HG03025 (cell line): ENCODE data around the gene NOX3.
A peak's percentile ranks its signal among the peaks of the same experiment; 100 is the strongest.
"Not testable (repeated sequence)": the region's sequence is repeated elsewhere in the genome, so short reads cannot be mapped to it uniquely, and the experiment has no call there.

Experiments used
- ATAC-seq: cut with Tn5 transposase; IDR thresholded peaks from one replicate; pipeline ENCODE4 v1.9.1; 2021; ENCODE audit warnings: mild to moderate bottlenecking, moderate library complexity; ENCODE audit not compliant: unreplicated experiment, low FRiP score

The NOX3 gene

GRCh38 chr6:155455766-155456165 lies at the start of gene NOX3:
Gene NOX3 (minus strand): TSS chr6:155455839. CDS start chr6:155455800, 39 bp downstream.
- ATAC-seq = no peak

DNA sequence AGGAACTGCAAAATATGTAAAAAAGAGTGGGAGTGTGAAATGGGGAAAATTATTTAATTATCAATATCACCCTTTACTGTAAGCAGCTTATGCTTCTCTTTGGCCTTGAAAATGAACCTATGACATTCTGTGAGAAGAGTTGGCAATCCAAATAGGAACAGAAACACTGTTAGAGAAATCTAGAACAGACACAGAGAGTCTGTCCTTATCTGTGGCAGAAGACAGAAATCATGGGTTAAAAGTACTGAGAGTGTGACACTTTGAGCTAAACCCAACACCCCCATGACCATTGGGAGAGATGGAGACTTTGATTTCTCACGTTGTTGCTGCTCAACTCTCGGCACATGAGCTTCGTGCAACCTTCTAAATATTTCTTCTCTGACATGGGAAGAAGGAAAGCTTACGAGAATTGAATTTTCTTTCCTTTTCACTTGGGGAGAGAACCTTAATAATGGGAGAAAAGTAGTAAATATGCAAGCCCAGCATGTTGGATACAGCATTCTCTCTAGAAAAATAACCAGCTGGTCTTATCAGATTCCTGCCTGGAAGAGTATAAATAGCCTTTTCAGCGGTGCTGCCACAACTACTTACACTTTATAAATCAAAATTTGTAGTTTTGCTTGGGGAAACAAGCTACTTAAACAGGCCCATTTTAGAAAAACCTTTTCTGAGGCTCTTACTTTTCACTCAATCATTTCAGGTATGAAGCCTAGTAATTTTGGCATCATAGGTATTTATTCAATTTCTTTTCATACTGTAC lies 49.4 kb upstream of the NOX3 start:
- ATAC-seq = peak; percentile 84

DNA sequence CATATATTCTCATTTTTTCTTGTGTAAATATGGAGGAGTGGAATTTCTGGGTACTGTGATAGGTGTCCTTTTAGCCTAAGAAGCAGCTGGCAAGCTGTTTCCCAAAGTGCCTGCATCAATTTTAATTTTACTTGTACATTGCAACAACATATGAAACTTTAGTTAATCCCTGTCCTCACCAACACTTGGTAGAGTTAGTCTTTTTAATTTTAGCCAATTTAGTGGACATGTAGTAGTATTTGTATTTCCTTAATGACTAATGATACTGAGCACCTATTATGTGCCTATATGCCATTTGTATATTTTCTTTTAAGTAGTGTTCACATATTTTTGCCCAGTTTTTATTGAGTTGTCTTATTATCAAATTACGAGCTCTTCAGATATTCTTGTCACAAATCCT lies 46.8 kb upstream of the NOX3 start:
- no peak for ATAC-seq

- no peak for ATAC-seq
Observed at GRCh38 chr6:155499574-155499973, 43.9 kb upstream of the NOX3 start.

DNA sequence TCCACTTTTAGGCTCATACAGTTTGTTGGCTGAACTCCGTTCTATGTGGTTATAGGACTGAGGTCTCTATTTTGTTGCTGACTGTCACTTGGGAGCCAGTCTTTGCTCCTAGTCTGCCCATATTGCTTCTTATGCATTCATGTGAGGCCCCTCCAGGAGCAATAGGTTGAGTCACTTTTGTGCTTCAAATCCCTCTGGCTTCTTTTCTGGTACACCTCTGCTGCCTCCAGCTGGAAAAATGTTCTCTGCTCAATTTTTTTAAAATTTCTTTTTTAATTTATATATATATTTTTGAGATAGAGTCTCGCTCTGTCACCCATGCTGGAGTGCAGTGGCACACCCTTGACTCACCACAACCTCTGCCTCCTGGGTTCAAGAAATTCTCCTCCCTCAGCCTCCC lies 42.7 kb upstream of the NOX3 start:
- ATAC-seq = no peak

DNA sequence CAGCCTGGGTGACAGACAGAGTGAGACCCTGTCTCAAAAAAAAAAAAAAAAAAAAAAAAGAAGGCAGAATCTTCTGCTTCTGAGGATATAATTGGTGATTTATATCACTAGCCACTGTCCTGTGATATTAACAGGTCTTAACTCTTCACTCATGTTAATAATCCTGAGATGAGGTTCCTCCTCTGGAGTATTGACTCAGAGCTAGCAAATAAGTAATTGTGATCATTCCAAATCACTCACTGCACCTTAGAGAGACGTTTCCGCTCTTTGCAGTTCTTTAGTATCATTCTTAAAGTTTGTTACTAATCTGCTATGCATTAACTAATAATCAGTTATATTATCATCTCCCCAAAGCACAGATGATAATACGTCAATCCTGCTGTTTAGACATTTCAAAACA lies 41.6 kb upstream of the NOX3 start:
- no peak for ATAC-seq

GRCh38 chr6:155495011-155495768 lies 39.6 kb upstream of the NOX3 start:
- ATAC-seq = no peak

DNA sequence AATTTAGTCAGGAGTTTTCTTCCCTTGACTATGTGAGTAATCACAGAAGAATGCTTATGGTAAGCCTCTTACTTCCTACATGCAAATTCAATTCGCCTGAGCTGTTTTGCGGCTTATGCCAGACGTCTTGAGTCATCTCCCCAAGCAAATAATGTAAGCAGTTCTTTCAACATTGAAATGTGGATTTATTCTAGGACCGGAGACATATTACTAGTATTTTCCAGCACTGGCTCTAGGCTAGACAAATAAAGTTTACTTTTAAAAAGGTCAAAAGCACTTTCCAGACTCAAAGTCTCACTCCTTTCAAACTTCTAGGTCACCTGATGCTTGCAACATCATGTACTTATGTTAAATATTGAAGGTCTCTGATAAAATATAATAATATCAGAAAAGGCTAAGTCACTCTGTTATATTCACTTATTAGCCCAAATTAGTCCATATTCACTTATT lies 38.1 kb upstream of the NOX3 start:
- ATAC-seq = peak; percentile 80

GRCh38 chr6:155493026-155493693 lies 37.5 kb upstream of the NOX3 start:
- ATAC-seq = peak; percentile 8

DNA sequence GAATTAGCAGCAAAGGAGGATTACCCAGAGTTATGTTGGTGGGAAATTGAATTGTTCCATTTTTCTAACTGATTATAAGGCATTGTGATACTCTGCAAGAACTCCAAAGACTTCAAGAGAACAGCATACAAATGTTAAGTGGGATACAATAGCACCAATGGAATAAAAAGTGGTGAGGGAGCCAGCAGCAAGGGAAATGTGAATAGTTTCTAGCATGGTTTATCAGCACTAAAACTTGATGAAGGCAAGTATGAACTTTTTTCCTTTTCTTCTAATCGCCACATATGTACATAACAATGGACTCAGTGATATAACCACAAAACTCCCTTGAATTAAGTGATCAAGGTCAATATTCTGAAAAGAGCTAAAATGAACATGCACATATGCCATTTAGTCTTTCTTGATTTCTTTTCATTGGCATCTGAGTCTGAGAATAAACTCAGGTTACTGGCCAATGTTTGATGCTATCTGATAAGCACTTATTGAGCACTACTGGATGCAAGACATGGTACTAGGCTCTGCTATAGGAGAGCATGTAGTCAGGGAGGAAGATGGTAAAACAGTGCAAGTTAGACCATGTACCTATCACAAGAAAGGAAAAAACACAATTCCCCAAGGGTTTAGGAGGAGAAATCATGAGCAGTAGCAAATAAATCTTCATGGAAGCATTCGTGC lies 36.6 kb upstream of the NOX3 start:
- ATAC-seq = no peak

GRCh38 chr6:155491421-155491820 lies 35.8 kb upstream of the NOX3 start:
- no peak for ATAC-seq

GRCh38 chr6:155488197-155488596 lies 32.6 kb upstream of the NOX3 start:
- not testable (repeated sequence) for ATAC-seq

DNA sequence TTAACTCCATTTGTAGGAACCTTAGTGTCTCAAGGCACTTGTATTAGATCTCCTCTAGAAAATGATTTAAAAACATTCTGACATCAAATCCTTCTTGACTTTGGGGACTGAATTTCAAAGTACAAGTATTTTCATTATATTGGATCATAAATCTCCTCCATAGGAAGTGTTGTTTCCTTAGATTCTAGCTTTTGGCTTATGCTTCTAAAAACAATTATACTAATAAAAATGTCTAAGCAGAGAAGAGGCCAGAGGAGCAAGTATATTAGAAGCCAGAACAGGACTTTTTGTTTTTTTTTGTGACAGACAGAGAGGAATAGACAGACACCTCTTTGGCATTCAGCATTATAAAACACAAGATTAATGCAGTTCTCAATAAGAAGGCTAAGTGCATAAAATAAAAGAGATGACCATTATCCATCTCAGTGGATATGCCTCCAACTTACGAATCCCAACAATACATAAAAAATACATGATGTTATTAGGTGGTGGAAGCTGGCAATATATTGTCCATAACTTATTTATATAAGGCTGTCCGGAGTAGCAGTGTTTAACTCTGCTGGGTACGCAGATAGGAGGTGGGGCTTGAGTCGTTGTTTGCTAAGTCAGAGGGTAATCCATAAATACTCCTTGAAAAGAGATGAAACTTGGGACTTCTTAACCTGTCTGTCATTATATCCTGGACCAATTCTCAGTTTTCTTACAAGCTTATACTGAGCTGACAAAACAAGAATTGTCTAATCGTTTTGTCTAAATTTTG lies 31.9 kb upstream of the NOX3 start:
- ATAC-seq = no peak

GRCh38 chr6:155486721-155487294 lies 31.2 kb upstream of the NOX3 start:
- ATAC-seq = no peak

DNA sequence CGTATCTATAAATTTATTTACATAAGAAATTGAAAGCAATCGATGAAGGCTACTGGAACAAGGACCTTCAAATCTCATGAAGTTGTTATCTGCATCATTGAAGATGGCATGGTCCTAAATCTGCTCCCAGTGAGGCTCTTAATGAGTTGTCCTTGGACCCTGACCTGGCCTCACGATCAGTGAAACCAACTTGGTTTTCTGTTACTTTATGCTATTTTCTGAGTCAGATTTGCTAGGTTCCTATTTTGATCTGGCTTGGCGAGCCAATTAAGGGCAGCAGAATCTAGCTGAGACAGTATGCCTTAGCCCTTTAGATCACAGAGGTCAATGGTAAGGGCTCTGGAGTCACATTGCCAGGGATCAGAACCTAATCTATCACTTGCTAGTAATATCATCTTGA lies 30.1 kb upstream of the NOX3 start:
- ATAC-seq = no peak

- ATAC-seq = no peak
Observed at GRCh38 chr6:155483858-155484257, 28.2 kb upstream of the NOX3 start.

GRCh38 chr6:155481215-155481614 lies 25.6 kb upstream of the NOX3 start:
- no peak for ATAC-seq

GRCh38 chr6:155473741-155474140 lies 18.1 kb upstream of the NOX3 start:
- no peak for ATAC-seq

DNA sequence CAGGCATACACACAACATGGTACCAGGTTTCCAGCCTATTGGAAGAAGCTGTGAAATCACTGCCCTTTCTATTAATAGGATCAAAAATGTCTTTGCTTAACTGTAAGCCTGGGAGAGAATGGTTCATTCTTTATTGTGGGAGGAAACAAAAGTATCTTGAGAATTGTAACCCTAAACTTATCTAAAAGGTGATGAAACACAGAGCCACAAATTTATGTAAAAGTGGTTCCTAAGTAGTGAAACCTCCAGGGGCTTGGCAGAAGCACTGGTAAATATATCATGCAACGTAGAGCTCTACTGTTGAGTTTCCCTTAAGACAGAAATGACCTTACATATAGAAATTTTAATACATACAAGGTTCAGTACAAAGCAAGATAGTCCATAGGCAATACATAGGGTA lies 17.2 kb upstream of the NOX3 start:
- ATAC-seq = no peak
